Panc1 (cell line): ENCODE data around the gene SLC7A5.

Source experiments
- CTCF ChIP-seq: fragments of 450-650 bp; IDR thresholded peaks from 2 replicates; pipeline ENCODE4 v1.5.1; 2017; ENCODE audit warnings: mild to moderate bottlenecking
- POLR2AphosphoS5 ChIP-seq: IDR thresholded peaks from 2 replicates; pipeline ENCODE4 v1.6.1; 2012; ENCODE audit warnings: mild to moderate bottlenecking, low read depth, low read length, moderate library complexity
- SIN3A ChIP-seq: IDR thresholded peaks from 2 replicates; pipeline ENCODE4 v1.6.1; 2012; ENCODE audit warnings: low read depth, mild to moderate bottlenecking, low read length, moderate library complexity, borderline replicate concordance; ENCODE audit not compliant: insufficient read depth

GRCh38 chr16:87848676-87849345, 20.5 kb downstream of the SLC7A5 start:
- TF ChIP-seq CTCF (no peak), POLR2AphosphoS5 (no peak; the same call in 1 of the 2 replicates), SIN3A (no peak)
